ENCODE results near the gene PIK3R4. TPM values are rescaled to one million over a fixed set of nuclear protein-coding genes. Genes with fewer than 3 reads are reported as not detected.

The PIK3R4 gene
- total RNA-seq, 2 donors from 2014 or later: 18.2 to 21.7 TPM

DNA sequence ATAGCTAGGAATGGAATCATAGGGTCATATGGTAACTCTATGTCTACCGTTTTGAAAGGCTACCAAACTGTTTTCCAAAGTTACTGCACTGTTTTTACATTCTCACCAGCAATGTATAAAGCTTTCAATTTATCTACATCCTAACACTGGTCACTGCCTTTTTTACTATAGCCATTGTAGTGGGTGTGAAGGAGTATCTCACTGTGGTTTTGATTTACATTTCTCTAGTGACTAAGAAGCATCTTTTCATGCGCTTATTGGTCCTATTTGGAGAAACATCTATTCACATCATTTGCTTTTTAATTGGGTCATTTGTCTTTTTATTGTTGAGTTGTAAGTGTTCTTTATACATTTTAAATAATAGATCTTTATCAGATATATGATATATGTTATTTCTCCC is 53.3 kb downstream of the PIK3R4 start:
- H3K36me3 ChIP-seq: no peaks in the 10 kb centered on the region

DNA sequence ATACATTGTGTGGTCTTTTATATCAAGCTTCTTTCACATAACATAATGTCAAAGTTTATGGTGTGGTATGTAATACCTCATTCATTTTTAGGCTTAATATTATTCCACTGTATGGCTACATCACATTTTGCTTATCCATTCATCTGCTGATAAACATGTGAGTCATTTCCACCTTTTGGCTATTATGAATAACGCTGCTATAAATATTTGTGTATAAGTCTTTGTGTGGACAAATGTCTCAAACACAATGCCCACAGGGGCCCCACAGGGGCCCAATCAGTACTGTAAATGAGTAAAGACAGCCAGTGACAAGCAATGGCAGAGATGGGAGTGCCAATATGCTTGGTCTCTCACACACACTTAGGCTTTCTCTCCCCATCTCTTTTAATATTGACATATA is 54.2 kb downstream of the PIK3R4 start:
- H3K9me3 ChIP-seq: no peaks in the 10 kb centered on the region
- no peaks in the 10 kb centered on the region for H3K36me3 ChIP-seq

More for the DNA sequence above, 53.3 kb downstream of the PIK3R4 start:
- H3K27ac ChIP-seq: no peak overlapping the region
- H3K9me3 ChIP-seq: no peaks in the 10 kb centered on the region
- TF ChIP-seq, protein P1, sequence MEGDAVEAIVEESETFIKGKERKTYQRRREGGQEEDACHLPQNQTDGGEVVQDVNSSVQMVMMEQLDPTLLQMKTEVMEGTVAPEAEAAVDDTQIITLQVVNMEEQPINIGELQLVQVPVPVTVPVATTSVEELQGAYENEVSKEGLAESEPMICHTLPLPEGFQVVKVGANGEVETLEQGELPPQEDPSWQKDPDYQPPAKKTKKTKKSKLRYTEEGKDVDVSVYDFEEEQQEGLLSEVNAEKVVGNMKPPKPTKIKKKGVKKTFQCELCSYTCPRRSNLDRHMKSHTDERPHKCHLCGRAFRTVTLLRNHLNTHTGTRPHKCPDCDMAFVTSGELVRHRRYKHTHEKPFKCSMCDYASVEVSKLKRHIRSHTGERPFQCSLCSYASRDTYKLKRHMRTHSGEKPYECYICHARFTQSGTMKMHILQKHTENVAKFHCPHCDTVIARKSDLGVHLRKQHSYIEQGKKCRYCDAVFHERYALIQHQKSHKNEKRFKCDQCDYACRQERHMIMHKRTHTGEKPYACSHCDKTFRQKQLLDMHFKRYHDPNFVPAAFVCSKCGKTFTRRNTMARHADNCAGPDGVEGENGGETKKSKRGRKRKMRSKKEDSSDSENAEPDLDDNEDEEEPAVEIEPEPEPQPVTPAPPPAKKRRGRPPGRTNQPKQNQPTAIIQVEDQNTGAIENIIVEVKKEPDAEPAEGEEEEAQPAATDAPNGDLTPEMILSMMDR (IDR thresholded peaks at IDR 0.05): no peak
- H3K27me3 ChIP-seq: no peaks in the 10 kb centered on the region
- DNase-seq: no peak
- no peak overlapping the region for H3K9ac ChIP-seq (ENCODE audit: low read depth in 2 of 2, low read length in 2 of 2)
- H3K4me3 ChIP-seq: no peak overlapping the region
- H3K4me1 ChIP-seq: no peaks in the 10 kb centered on the region
- intact Hi-C loops (cut with DNase I): no loop called here

DNA sequence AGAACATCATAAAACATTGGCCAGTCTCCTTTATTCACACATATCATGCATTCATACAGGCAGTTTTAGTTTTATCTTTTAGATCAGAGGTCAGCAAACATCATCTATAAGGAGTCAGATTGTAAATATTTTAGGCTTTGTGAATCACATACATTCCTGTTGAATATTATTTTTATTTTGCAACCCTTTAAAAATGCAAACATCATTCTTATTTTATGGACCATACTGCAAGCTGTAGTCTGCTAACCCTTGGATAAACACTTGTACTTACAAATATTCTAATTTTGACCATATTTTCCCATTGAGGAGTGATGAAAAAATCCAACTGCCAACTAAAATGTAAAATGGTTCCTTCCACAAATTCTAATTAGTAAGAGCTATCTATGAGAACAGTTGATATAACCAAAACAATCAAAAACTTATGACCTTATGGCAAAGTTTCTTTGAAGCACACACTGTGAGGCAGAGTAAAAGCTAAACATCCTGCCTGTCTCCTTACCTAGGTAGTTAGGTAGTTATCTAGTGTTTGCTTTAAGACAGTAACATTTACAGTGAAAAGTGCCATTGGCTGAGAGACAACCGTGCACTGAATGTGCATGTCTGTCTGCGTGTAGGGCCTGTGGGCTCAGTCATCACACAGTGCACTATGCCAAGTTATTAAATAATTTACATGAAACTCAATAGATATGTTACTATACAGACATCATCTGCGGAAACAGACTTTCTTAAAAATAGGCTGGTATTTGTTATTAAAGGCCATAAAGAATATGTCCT is 57.7 kb downstream of the PIK3R4 start:
- Histone ChIP-seq H3K4me1 (no peaks in the 10 kb centered on the region), H3K27me3 (no peaks in the 10 kb centered on the region), H3K9ac (ENCODE audit: low read depth in 2 of 2, low read length in 2 of 2) (no peak overlapping the region), H3K9me3 (no peaks in the 10 kb centered on the region), H3K4me3 (no peak overlapping the region), H3K27ac (no peak overlapping the region), H3K36me3 (no peaks in the 10 kb centered on the region)
- intact Hi-C loops (cut with DNase I): no loop called here
- TF ChIP-seq, protein P1 (IDR thresholded peaks at IDR 0.05): no peak
- no peak for DNase-seq

More for the DNA sequence above, 54.2 kb downstream of the PIK3R4 start:
- H3K4me3 ChIP-seq: no peak overlapping the region
- DNase-seq: no peak
- TF ChIP-seq, protein P1 (IDR thresholded peaks at IDR 0.05): no peak
- H3K27me3 ChIP-seq: no peaks in the 10 kb centered on the region
- intact Hi-C loops (cut with DNase I): no loop called here
- no peak overlapping the region for H3K27ac ChIP-seq
- H3K4me1 ChIP-seq: no peaks in the 10 kb centered on the region
- H3K9ac ChIP-seq (ENCODE audit: low read depth in 2 of 2, low read length in 2 of 2): no peak overlapping the region

DNA sequence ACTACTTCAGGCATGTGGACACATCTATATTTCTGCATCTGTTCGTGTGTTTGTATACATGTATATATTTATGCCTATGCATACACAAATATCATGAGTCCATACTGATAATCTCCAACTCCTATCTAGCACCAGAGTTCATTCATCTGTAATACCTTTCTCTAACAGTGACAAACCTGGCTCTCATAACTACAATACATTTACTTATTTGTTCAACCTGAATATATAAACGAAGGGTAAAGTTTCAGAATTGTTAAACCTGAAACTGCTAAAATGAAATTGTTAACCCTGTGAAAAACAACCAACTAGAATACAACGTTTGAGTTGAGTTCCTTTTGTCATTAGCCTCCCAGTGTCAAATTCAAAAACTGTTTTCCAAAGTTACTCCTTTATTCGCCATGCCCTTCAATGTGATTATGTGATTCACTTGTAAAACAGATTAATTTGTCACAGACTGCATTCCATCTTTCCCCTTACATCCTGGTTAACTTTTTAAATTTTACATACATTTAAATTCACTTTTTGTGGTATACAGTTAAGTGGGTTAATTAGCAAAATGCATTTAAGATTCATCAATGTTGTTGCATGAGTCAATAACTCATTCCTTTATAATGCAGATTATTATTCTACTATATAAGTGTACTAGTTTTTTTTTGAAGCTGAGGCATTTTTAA is 58.5 kb downstream of the PIK3R4 start:
- intact Hi-C loops (cut with DNase I): no loop called here
- no peaks in the 10 kb centered on the region for H3K36me3 ChIP-seq

DNA sequence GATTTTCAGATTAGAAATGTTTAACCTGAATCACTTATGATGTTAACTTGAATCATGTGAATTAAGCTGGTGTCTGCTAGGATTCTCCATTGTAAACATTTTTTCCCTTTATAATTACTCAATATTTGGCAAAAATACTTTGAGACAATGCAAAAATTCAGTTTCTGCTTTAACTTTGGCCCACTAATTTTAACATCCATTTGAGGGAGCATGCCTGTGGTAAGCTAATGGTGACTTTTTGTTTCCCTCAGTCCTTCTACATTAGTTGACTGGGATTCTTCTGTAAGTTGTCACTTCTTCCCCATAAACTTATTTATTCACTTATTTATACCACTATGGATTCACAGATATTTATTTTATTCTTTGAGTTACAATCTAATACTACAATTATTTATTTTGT is 59.3 kb downstream of the PIK3R4 start:
- H3K9me3 ChIP-seq: no peaks in the 10 kb centered on the region
- no peak overlapping the region for H3K27ac ChIP-seq
- H3K36me3 ChIP-seq: no peaks in the 10 kb centered on the region
- H3K4me3 ChIP-seq: no peak overlapping the region
- no peak for DNase-seq
- TF ChIP-seq, protein P1 (IDR thresholded peaks at IDR 0.05): no peak
- intact Hi-C loops (cut with DNase I): no loop called here
- no peaks in the 10 kb centered on the region for H3K4me1 ChIP-seq
- H3K9ac ChIP-seq (ENCODE audit: low read depth in 2 of 2, low read length in 2 of 2): no peak overlapping the region
- H3K27me3 ChIP-seq: no peaks in the 10 kb centered on the region

More for the DNA sequence above, 58.5 kb downstream of the PIK3R4 start:
- TF ChIP-seq, protein P1 (IDR thresholded peaks at IDR 0.05): no peak
- no peak overlapping the region for H3K4me3 ChIP-seq
- no peak for DNase-seq
- no peaks in the 10 kb centered on the region for H3K27me3 ChIP-seq
- H3K9ac ChIP-seq (ENCODE audit: low read depth in 2 of 2, low read length in 2 of 2): no peak overlapping the region
- no peak overlapping the region for H3K27ac ChIP-seq
- no peaks in the 10 kb centered on the region for H3K4me1 ChIP-seq
- no peaks in the 10 kb centered on the region for H3K9me3 ChIP-seq

Measured in colonic mucosa (tissue), 4 donors.